ENCODE results near the gene GORAB.

GRCh38 chr1:170599033-170599432 is 67.1 kb downstream of the GORAB start:
- TF ChIP-seq CTCF (IDR thresholded peaks at IDR 0.05; ENCODE audit: low read depth, low read length, poor library complexity, severe bottlenecking) = no peak
- no peak for TF ChIP-seq EZH2phosphoT487 (IDR thresholded peaks at IDR 0.05; ENCODE audit: borderline replicate concordance, low read length)
